ENCODE data around the gene APELA.

Gene APELA

DNA sequence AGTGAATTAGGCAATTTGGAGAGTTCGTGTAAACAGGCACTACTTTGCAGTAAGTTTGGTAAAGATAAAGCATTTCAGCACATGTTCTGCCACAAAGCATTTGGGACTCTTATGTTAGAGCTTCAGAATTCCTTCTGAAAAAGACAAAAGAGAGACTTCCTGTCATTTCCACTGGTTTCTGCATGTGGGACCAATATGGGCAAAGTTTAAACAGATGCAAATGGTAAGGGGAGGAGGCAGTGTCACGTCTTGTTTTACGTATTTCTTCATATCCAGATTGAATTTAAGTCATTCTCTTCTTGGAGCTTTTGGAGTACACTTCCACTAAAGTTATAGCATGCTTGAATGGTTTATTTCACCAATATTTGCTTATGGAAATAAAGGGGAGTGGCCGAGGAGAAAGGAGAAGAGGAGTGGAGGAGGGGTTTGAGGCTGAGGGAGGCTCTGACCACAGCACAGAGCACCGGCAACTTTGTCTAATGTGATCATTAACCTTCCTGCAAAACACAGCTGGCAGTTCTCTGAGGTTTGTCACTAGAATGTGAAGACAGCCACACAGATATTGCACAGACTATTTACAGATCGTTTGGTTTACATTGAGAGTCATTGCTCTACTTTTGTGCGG lies at the start of gene APELA:
Gene APELA, plus strand, starts transcription at position 479 of the 625 bp plus-strand sequence. CDS start 154 bp downstream, outside the sequence.
- Mint-ChIP-seq H3K4me3 (no peak within 1 kb of the TSS), H3K9me3 (peaks cover 13% of the 10 kb centered on the region), H3K27ac (no peak within 1 kb of the TSS), H3K36me3 (ENCODE audit: low read depth) (no peaks in the 10 kb centered on the region), H3K4me1 (ENCODE audit: low read depth) (no peaks in the 10 kb centered on the region), H3K27me3 (no peaks in the 10 kb centered on the region)
- intact Hi-C loops (cut with micrococcal nuclease): no loop called here

GRCh38 chr4:164828955-164829354 lies 48.0 kb upstream of the APELA start:
- Mint-ChIP-seq H3K9me3 (no peaks in the 10 kb centered on the region), H3K27ac (no peak overlapping the region), H3K4me3 (no peak overlapping the region), H3K36me3 (ENCODE audit: low read depth) (no peaks in the 10 kb centered on the region), H3K4me1 (ENCODE audit: low read depth) (no peaks in the 10 kb centered on the region), H3K27me3 (no peaks in the 10 kb centered on the region)
- intact Hi-C loops (cut with micrococcal nuclease): no loop called here

GRCh38 chr4:164846566-164846965 lies 30.4 kb upstream of the APELA start:
- Mint-ChIP-seq H3K27me3 (no peaks in the 10 kb centered on the region), H3K4me1 (ENCODE audit: low read depth) (no peaks in the 10 kb centered on the region), H3K4me3 (no peak overlapping the region), H3K36me3 (ENCODE audit: low read depth) (no peaks in the 10 kb centered on the region), H3K27ac (no peak overlapping the region), H3K9me3 (no peaks in the 10 kb centered on the region)
- intact Hi-C loops (cut with micrococcal nuclease): no loop called here

DNA sequence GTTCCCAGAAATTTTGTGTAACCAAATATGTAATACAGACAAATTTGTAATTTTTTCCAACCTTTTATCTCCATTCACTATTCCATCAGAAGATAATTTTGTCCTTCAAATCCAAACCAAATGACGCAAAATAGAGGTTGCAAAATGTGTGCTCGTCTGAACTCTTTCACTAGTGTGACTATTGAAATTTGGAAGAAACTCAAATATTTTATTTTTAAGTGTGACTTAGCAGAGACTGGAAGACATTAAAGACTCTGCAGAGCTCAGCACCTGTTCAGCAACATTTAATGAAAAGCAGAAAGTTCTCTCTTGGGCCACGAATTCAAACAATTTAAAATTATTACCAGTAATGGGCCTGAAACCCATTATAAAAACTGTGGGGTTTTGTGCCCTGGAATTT lies 30.0 kb upstream of the APELA start:
- no peaks in the 10 kb centered on the region for H3K36me3 Mint-ChIP-seq (ENCODE audit: low read depth)
- no peaks in the 10 kb centered on the region for H3K4me1 Mint-ChIP-seq (ENCODE audit: low read depth)
- H3K4me3 Mint-ChIP-seq: no peak overlapping the region
- intact Hi-C loops (cut with micrococcal nuclease): no loop called here
- H3K27ac Mint-ChIP-seq: no peak overlapping the region
- peaks cover 1% of the 10 kb centered on the region for H3K9me3 Mint-ChIP-seq
- no peaks in the 10 kb centered on the region for H3K27me3 Mint-ChIP-seq

GRCh38 chr4:164847967-164848649 lies 28.9 kb upstream of the APELA start:
- H3K4me3 Mint-ChIP-seq: no peak overlapping the region
- intact Hi-C loops (cut with micrococcal nuclease): no loop called here
- H3K4me1 Mint-ChIP-seq (ENCODE audit: low read depth): no peaks in the 10 kb centered on the region
- H3K27ac Mint-ChIP-seq: no peak overlapping the region
- H3K9me3 Mint-ChIP-seq: peaks cover 10% of the 10 kb centered on the region
- H3K27me3 Mint-ChIP-seq: no peaks in the 10 kb centered on the region
- no peaks in the 10 kb centered on the region for H3K36me3 Mint-ChIP-seq (ENCODE audit: low read depth)

DNA sequence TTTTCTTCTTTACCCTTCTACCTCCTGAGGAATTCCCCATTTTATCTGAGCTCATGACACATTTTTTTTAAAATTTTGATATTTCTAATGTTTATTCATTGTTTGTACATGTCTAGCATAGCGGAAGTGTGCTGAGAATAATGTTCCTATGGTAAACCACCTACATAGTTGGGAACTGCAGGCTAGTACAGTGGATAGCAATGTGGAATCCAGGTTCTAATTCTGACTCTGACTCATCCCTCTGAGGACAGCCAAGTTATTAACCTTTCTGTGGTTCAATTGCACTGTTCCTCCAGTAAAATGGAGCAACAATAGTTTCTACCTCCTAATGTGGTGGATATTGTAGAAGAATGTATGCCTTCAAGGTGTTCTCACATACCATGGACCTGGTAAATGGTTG lies 20.6 kb upstream of the APELA start:
- Mint-ChIP-seq H3K27me3 (no peaks in the 10 kb centered on the region), H3K9me3 (peaks cover 19% of the 10 kb centered on the region), H3K4me3 (no peak overlapping the region), H3K27ac (no peak overlapping the region), H3K4me1 (ENCODE audit: low read depth) (no peaks in the 10 kb centered on the region), H3K36me3 (ENCODE audit: low read depth) (no peaks in the 10 kb centered on the region)
- intact Hi-C loops (cut with micrococcal nuclease): no loop called here

DNA sequence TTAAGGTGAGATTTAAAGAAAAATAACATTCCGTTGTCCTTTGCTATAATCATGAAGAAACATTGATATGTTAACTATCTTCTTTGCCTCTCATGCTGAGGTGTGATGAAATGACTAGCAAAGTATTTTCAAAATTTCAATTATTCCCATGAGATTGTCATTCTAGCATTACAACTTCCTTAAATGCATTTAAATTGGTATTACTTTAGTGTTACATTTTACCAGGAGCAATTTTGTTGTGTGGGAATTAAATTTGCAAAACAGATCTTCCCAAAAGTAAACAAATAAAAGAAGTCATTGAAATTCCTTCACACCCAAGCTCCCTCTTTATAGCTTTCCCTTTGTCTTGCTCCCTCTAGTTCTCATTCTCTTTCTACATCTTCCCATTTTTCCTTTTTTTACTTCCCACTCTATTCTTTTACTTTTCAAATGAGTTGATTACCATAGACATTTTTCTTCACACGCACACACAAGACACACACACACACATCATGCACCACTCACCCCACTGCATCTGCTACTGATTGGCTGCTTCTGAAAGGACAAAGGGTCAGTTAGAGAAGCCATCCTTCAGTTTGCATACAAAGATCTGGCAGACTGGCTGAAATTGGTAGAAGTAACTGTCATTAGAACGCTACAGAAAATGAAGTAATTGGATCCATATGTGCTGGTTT lies 10.0 kb upstream of the APELA start:
- intact Hi-C loops (cut with micrococcal nuclease): no loop called here
- H3K9me3 Mint-ChIP-seq: peaks cover 11% of the 10 kb centered on the region
- H3K27ac Mint-ChIP-seq: no peak overlapping the region
- H3K4me3 Mint-ChIP-seq: no peak overlapping the region
- H3K36me3 Mint-ChIP-seq (ENCODE audit: low read depth): no peaks in the 10 kb centered on the region
- no peaks in the 10 kb centered on the region for H3K27me3 Mint-ChIP-seq
- no peaks in the 10 kb centered on the region for H3K4me1 Mint-ChIP-seq (ENCODE audit: low read depth)

DNA sequence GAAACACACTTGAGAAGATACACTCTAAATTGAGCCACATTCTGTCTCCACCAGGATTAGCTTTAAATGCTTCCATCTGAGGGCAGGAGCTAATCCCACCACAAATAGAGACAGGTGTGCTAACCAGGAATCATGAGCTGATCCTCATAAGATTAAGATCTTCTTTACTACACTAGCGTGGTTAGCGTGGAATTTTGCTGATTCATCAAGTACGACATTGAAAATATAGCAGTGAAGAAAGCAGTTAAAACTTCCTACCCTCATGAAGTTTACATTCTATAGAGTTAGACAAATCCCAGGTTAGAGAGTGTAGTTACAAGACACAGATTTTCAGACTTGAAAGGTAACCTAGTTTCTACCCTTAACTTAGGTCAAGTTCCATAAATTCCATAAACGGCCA lies 5.3 kb upstream of the APELA start:
- Mint-ChIP-seq H3K27me3 (no peaks in the 10 kb centered on the region), H3K4me3 (no peak overlapping the region), H3K4me1 (ENCODE audit: low read depth) (no peaks in the 10 kb centered on the region), H3K36me3 (ENCODE audit: low read depth) (no peaks in the 10 kb centered on the region), H3K27ac (no peak overlapping the region), H3K9me3 (peaks cover 13% of the 10 kb centered on the region)
- intact Hi-C loops (cut with micrococcal nuclease): no loop called here

DNA sequence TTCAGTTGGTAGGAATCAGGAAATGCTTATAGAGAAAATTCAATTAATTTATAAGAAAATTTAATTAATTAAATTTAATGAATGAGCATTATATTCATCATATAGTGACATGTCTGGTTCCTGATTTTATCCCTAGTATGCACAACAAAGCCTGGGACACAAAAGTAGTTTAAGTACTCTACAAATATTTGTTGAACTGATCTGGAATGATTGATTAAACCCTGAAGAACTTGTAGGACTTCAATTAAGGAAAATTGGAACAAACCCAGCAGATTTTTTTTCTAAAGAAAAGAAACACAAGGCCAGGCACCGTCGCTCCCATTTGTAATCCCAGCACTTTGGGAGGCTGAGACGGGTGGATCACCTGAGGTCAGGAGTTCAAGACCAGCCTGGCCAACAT lies 4.5 kb upstream of the APELA start:
- H3K27me3 Mint-ChIP-seq: no peaks in the 10 kb centered on the region
- H3K27ac Mint-ChIP-seq: no peak overlapping the region
- H3K9me3 Mint-ChIP-seq: peaks cover 13% of the 10 kb centered on the region
- no peaks in the 10 kb centered on the region for H3K4me1 Mint-ChIP-seq (ENCODE audit: low read depth)
- no peak overlapping the region for H3K4me3 Mint-ChIP-seq
- intact Hi-C loops (cut with micrococcal nuclease): no loop called here
- H3K36me3 Mint-ChIP-seq (ENCODE audit: low read depth): no peaks in the 10 kb centered on the region

DNA sequence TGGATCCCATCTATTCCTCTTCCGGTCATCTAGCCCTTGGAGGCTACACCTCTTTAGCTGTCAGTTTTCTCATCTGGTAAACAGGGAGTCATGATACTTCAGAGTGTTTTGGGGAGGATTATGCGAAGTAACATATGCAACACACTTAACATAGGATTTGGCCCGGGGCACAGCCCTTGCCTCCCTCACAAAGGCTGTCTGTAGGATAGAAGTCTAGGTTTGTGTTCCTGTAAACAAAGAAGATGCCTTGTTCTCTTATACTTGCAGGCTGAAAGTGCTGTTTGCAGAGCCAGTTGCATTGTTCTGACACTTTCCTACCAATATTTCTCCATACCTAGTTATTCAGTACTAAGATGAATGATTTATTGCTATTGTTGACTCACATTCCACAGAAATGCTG lies 2.2 kb upstream of the APELA start:
- Mint-ChIP-seq H3K36me3 (ENCODE audit: low read depth) (no peaks in the 10 kb centered on the region), H3K4me1 (ENCODE audit: low read depth) (no peaks in the 10 kb centered on the region), H3K4me3 (no peak overlapping the region), H3K9me3 (peaks cover 13% of the 10 kb centered on the region), H3K27me3 (no peaks in the 10 kb centered on the region), H3K27ac (no peak overlapping the region)
- intact Hi-C loops (cut with micrococcal nuclease): no loop called here

DNA sequence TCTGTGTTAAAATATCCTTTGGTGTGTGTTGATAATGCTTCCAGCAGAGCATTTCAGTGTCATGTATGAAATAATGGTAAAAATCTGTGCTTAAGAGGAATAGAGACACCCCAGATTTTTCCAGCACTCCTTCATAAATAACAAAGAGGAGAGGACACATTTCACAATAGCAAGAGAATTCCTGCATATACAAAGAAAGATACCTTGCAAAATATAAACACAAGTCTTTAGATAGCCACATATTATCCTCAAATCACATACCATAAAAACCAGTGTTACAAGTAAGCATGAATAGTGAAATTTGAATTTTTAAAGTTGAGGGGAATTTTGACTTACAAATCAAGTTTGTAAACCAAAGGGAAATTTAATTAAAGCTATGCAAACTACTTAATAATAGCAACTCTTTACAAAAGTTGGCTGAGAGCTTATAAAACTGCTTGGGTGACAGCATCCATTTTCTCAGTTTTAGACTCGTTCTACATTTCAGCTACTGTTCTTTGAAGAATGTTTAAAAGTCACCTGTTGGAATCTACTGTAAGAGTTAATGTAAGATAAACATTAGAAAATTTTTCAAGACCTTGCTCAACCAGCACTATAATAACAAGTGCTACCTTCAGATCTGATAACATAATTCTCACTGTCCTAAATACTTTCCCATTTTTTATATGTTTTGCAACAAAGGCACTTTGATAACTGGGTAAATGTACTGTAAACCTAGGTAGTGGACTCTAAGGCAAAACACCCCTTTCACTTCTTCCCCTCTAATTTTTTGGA lies 3.7 kb downstream of the APELA start:
- H3K27me3 Mint-ChIP-seq: no peaks in the 10 kb centered on the region
- no peak overlapping the region for H3K27ac Mint-ChIP-seq
- H3K4me1 Mint-ChIP-seq (ENCODE audit: low read depth): no peaks in the 10 kb centered on the region
- H3K9me3 Mint-ChIP-seq: no peaks in the 10 kb centered on the region
- H3K4me3 Mint-ChIP-seq: no peak overlapping the region
- H3K36me3 Mint-ChIP-seq (ENCODE audit: low read depth): no peaks in the 10 kb centered on the region
- intact Hi-C loops (cut with micrococcal nuclease): no loop called here

- intact Hi-C loops (cut with micrococcal nuclease): no loop called here
- H3K27me3 Mint-ChIP-seq: peaks cover 2% of the 10 kb centered on the region
- no peaks in the 10 kb centered on the region for H3K36me3 Mint-ChIP-seq (ENCODE audit: low read depth)
- H3K4me3 Mint-ChIP-seq: no peak overlapping the region
- no peak overlapping the region for H3K27ac Mint-ChIP-seq
- no peaks in the 10 kb centered on the region for H3K9me3 Mint-ChIP-seq
- H3K4me1 Mint-ChIP-seq (ENCODE audit: low read depth): no peaks in the 10 kb centered on the region
Measured at GRCh38 chr4:164888096-164888715, 11.2 kb downstream of the APELA start.

DNA sequence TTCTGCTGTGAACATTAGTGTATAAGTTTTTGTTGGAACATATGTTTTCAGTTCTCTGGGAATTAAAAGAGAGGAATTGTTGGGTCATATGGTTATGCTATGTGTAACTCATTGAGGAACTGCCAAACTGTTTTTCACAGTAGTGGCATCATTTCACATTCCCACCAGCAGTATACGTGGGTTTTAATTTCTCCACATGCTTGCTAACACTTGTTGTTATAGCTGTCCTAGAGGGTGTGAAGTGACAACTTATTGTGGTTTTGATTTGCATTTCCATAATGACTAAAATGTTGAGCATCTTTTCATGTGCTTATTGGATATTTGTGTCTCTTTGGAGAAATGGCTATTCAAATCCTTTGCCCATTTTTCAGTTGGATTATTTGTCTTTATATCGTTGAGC lies 13.7 kb downstream of the APELA start:
- intact Hi-C loops (cut with micrococcal nuclease): no loop called here
- H3K9me3 Mint-ChIP-seq: no peaks in the 10 kb centered on the region
- H3K36me3 Mint-ChIP-seq (ENCODE audit: low read depth): no peaks in the 10 kb centered on the region
- no peak overlapping the region for H3K27ac Mint-ChIP-seq
- no peak overlapping the region for H3K4me3 Mint-ChIP-seq
- no peaks in the 10 kb centered on the region for H3K4me1 Mint-ChIP-seq (ENCODE audit: low read depth)
- H3K27me3 Mint-ChIP-seq: peaks cover 2% of the 10 kb centered on the region

- H3K36me3 Mint-ChIP-seq (ENCODE audit: low read depth): no peaks in the 10 kb centered on the region
- no peaks in the 10 kb centered on the region for H3K4me1 Mint-ChIP-seq (ENCODE audit: low read depth)
- peaks cover 2% of the 10 kb centered on the region for H3K27me3 Mint-ChIP-seq
- no peak overlapping the region for H3K27ac Mint-ChIP-seq
- intact Hi-C loops (cut with micrococcal nuclease): no loop called here
- H3K4me3 Mint-ChIP-seq: no peak overlapping the region
- no peaks in the 10 kb centered on the region for H3K9me3 Mint-ChIP-seq
Measured at GRCh38 chr4:164892018-164892417, 15.0 kb downstream of the APELA start.
